ENCODE measurements around the gene ALG9.

Gene ALG9

DNA sequence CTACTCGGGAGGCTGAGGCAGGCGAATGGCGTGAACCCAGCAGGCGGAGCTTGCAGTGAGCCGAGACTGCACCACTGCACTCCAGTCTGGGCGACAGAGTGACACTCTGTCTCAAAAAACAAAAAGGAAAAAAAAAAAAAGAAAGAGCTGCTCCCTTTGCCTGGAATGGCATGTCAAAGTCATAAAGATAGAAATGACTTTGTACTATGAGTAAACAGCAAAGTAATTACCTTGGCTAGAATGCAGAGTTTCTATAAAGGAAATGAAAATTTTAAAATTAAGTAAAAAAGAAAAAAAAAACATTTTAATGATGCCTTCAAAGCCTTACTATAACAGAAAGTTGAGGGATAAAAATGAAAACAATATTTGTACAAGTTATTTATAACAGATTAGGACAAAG is 115.3 kb downstream of the ALG9 start (continued):
- TF ChIP-seq ZBTB10 (tag by site-specific recombination; IDR thresholded peaks at IDR 0.05) (no peak), KLF17 (tag by site-specific recombination; IDR thresholded peaks at IDR 0.05) (no peak), ZNF654 (tag by site-specific recombination; IDR thresholded peaks at IDR 0.05; ENCODE audit: low read depth) (no peak), SCRT1 (tag by site-specific recombination; IDR thresholded peaks at IDR 0.05; ENCODE audit: borderline replicate concordance) (no peak), GLI2 (tag by site-specific recombination; IDR thresholded peaks at IDR 0.05; ENCODE audit: borderline replicate concordance, low read depth) (no peak), ZNF558 (tag by site-specific recombination; IDR thresholded peaks at IDR 0.05) (no peak), ZNF112 (tag by site-specific recombination; IDR thresholded peaks at IDR 0.05) (no peak), ZNF701 (tag by site-specific recombination; IDR thresholded peaks at IDR 0.05) (no peak), OSR2 (tag by site-specific recombination; IDR thresholded peaks at IDR 0.05) (no peak)
- TF ChIP-seq, protein P1, sequence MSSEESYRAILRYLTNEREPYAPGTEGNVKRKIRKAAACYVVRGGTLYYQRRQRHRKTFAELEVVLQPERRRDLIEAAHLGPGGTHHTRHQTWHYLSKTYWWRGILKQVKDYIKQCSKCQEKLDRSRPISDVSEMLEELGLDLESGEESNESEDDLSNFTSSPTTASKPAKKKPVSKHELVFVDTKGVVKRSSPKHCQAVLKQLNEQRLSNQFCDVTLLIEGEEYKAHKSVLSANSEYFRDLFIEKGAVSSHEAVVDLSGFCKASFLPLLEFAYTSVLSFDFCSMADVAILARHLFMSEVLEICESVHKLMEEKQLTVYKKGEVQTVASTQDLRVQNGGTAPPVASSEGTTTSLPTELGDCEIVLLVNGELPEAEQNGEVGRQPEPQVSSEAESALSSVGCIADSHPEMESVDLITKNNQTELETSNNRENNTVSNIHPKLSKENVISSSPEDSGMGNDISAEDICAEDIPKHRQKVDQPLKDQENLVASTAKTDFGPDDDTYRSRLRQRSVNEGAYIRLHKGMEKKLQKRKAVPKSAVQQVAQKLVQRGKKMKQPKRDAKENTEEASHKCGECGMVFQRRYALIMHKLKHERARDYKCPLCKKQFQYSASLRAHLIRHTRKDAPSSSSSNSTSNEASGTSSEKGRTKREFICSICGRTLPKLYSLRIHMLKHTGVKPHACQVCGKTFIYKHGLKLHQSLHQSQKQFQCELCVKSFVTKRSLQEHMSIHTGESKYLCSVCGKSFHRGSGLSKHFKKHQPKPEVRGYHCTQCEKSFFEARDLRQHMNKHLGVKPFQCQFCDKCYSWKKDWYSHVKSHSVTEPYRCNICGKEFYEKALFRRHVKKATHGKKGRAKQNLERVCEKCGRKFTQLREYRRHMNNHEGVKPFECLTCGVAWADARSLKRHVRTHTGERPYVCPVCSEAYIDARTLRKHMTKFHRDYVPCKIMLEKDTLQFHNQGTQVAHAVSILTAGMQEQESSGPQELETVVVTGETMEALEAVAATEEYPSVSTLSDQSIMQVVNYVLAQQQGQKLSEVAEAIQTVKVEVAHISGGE (tag by site-specific recombination; conservative IDR thresholded peaks at IDR 0.05; ENCODE audit: low read depth), result no peak

DNA sequence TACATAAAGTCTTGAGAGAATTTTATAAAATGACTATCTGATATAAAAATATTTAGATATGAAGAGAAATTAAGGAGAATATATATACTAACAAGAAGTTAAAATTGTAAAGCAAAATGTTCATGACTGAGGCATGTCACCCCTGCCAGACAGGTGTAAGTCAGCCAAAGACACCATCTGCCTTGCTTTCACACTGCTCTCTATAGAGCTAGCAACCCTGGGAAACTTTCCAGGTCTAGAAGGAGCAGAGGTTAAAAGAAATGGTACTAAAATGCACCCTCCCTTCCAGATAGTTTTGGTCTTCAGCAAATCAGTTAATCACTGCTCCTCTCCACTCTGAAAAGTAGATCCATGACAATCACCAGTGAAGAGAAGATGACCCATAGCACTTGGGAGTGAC is 121.7 kb downstream of the ALG9 start:
- TF ChIP-seq YY2 (tag by site-specific recombination; IDR thresholded peaks at IDR 0.05) (no peak), WT1 (tag by site-specific recombination; IDR thresholded peaks at IDR 0.05) (no peak), ZNF341 (tag by site-specific recombination; IDR thresholded peaks at IDR 0.05; ENCODE audit: low read depth) (no peak), ZNF677 (tag by site-specific recombination; IDR thresholded peaks at IDR 0.05) (no peak), ZBTB8A (tag by site-specific recombination; IDR thresholded peaks at IDR 0.05) (no peak)
- Histone ChIP-seq H3K36me3 (ENCODE audit: control insufficient read depth in 2 of 2, insufficient read depth in 1 of 2, low read length in 2 of 2) (peaks cover 14 to 94% of the 10 kb centered on the region in 2 experiments), H3K4me1 (ENCODE audit: control insufficient read depth, insufficient read depth, low read length) (no peaks in the 10 kb centered on the region), H3K9me3 (ENCODE audit: control insufficient read depth, insufficient read depth, low read depth, low read length) (no peaks in the 10 kb centered on the region), H3K27ac (ENCODE audit: extremely low read depth, low read depth, low read length) (no peak overlapping the region), H3K4me3 (ENCODE audit: low read depth, low read length) (no peak overlapping the region)
- ChIA-PET CTCF (no interaction called here), POLR2A (no interaction called here)

- Histone ChIP-seq H3K9me3 (ENCODE audit: control insufficient read depth, insufficient read depth, low read depth, low read length) (no peaks in the 10 kb centered on the region), H3K4me1 (ENCODE audit: control insufficient read depth, insufficient read depth, low read length) (no peaks in the 10 kb centered on the region), H3K27ac (ENCODE audit: extremely low read depth, low read depth, low read length) (no peak overlapping the region), H3K4me3 (ENCODE audit: low read depth, low read length) (no peak overlapping the region), H3K36me3 (ENCODE audit: control insufficient read depth in 2 of 2, insufficient read depth in 1 of 2, low read length in 2 of 2) (peaks cover 8 to 94% of the 10 kb centered on the region in 2 experiments; a peak in 2 of 3 replicates)
- CTCF ChIA-PET, result interaction anchor here (1.3 kb wide), 1 partner anchor 29 kb away, joined by 4 read pairs; no protein-coding TSS in a partner anchor
- POLR2A ChIA-PET, result no interaction called here
- TF ChIP-seq ZNF138 (tag by site-specific recombination; IDR thresholded peaks at IDR 0.05; ENCODE audit: borderline replicate concordance) (no peak), ZNF600 (tag by site-specific recombination; IDR thresholded peaks at IDR 0.05) (no peak), ZIC2 (tag by site-specific recombination; IDR thresholded peaks at IDR 0.05) (peak; percentile 51), ZNF426 (tag by site-specific recombination; IDR thresholded peaks at IDR 0.05) (no peak), SCRT1 (tag by site-specific recombination; IDR thresholded peaks at IDR 0.05; ENCODE audit: borderline replicate concordance) (peak; percentile 69; the same call in 1 of the 2 replicates), SCRT2 (tag by site-specific recombination; IDR thresholded peaks at IDR 0.05) (peak; percentile 93)
- TF ChIP-seq, protein P2, sequence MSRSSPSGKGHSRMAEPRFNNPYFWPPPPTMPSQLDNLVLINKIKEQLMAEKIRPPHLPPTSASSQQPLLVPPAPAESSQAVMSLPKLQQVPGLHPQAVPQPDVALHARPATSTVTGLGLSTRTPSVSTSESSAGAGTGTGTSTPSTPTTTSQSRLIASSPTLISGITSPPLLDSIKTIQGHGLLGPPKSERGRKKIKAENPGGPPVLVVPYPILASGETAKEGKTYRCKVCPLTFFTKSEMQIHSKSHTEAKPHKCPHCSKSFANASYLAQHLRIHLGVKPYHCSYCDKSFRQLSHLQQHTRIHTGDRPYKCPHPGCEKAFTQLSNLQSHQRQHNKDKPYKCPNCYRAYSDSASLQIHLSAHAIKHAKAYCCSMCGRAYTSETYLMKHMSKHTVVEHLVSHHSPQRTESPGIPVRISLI (tag by site-specific recombination; IDR thresholded peaks at IDR 0.05), result no peak
Measured at GRCh38 chr11:111748035-111748804, 123.2 kb downstream of the ALG9 start.

All from HEK293 (cell line).